Endothelial cell of umbilical vein (primary cell): ENCODE data around the gene PLEKHA8.

Source experiments
- MYC ChIP-seq: IDR thresholded peaks from one replicate; pipeline ENCODE4 v1.6.1; 2011; ENCODE audit warnings: mild to moderate bottlenecking, low read depth, low read length
- POLR2A ChIP-seq: IDR thresholded peaks from 2 replicates; pipeline ENCODE4 v1.6.1; 2012; ENCODE audit warnings: low read depth, mild to moderate bottlenecking, control low read depth, low read length
- TF ChIP-seq, protein P1 (sequence below), 2 donors: IDR thresholded peaks; 1 replicate in 1 of 2; 2 replicates in 1 of 2; pipeline ENCODE4 v1.5.1; 2011; ENCODE audit warnings: low read length in 2 of 2, mild to moderate bottlenecking in 2 of 2, moderate library complexity in 2 of 2, control low read depth in 1 of 2, inconsistent platforms in 1 of 2, low read depth in 1 of 2; ENCODE audit not compliant: insufficient read depth in 1 of 2; ENCODE audit errors: extremely low read depth in 1 of 2

DNA sequence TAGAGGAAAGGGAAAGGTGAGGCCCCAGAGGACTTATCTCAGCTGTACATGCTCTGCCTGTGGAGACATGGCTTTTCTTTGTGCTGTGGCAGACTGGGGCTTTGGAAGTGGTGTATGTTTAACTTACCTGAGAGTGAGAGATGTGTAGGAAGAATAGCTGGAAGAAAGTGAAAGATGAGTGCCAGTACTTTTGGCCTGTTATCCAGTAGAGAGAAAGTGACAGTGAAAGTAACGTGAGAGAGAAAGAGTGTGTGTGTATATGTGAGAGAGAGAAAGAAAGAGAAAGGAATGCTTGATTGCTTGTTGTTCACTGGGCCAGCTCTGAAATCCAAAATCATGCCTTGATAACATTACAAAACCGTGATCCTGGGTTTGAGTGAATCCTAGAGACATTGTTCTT is 132.1 kb downstream of the PLEKHA8 start:
- no peak for TF ChIP-seq MYC
- no peak for TF ChIP-seq POLR2A
- TF ChIP-seq, protein P1, sequence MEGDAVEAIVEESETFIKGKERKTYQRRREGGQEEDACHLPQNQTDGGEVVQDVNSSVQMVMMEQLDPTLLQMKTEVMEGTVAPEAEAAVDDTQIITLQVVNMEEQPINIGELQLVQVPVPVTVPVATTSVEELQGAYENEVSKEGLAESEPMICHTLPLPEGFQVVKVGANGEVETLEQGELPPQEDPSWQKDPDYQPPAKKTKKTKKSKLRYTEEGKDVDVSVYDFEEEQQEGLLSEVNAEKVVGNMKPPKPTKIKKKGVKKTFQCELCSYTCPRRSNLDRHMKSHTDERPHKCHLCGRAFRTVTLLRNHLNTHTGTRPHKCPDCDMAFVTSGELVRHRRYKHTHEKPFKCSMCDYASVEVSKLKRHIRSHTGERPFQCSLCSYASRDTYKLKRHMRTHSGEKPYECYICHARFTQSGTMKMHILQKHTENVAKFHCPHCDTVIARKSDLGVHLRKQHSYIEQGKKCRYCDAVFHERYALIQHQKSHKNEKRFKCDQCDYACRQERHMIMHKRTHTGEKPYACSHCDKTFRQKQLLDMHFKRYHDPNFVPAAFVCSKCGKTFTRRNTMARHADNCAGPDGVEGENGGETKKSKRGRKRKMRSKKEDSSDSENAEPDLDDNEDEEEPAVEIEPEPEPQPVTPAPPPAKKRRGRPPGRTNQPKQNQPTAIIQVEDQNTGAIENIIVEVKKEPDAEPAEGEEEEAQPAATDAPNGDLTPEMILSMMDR (IDR thresholded peaks at IDR 0.05; ENCODE audit: extremely low read depth in 1 of 2, insufficient read depth in 1 of 2, low read depth in 1 of 2, low read length in 2 of 2): no peak
